Anterior cingulate cortex (tissue), 58 donors: ENCODE results near the gene BDKRB1.

Source experiments
- DNase-seq, 58 donors: peaks; one replicate each; lab custom pipeline; 2025; lab: John Stamatoyannopoulos, UW

Gene BDKRB1

GRCh38 chr14:96275177-96276112 lies 19.4 kb downstream of the BDKRB1 start:
- peak in 57 of 58 donors; percentile 11 to 87 (median 62) for DNase-seq

GRCh38 chr14:96277890-96278289 lies 21.9 kb downstream of the BDKRB1 start:
- no peak for DNase-seq

GRCh38 chr14:96279564-96279963 lies 23.6 kb downstream of the BDKRB1 start:
- no peak for DNase-seq

GRCh38 chr14:96280104-96280503 lies 24.1 kb downstream of the BDKRB1 start:
- no peak for DNase-seq

- DNase-seq: peak in 3 of 58 donors; percentile 8 to 24 (median 19)
These were observed 25.5 kb downstream of the BDKRB1 start for GRCh38 chr14:96281486-96281885.

- no peak for DNase-seq
These were observed 28.0 kb downstream of the BDKRB1 start for GRCh38 chr14:96284008-96284407.

GRCh38 chr14:96284430-96284829 lies 28.4 kb downstream of the BDKRB1 start:
- DNase-seq: no peak

- DNase-seq: no peak
These were observed 29.7 kb downstream of the BDKRB1 start for GRCh38 chr14:96285667-96286066.

- no peak for DNase-seq
These were observed 30.2 kb downstream of the BDKRB1 start for GRCh38 chr14:96286251-96286650.

GRCh38 chr14:96287856-96288255 lies 31.8 kb downstream of the BDKRB1 start:
- DNase-seq: no peak

GRCh38 chr14:96294246-96294645 lies 38.2 kb downstream of the BDKRB1 start:
- DNase-seq: no peak

- DNase-seq: no peak
These were observed 41.0 kb downstream of the BDKRB1 start for GRCh38 chr14:96297000-96297399.

GRCh38 chr14:96297997-96298515 lies 42.0 kb downstream of the BDKRB1 start:
- DNase-seq: no peak

GRCh38 chr14:96299441-96299840 lies 43.4 kb downstream of the BDKRB1 start:
- peak in 1 of 58 donors; percentile 15 for DNase-seq

GRCh38 chr14:96303981-96304380 lies 48.0 kb downstream of the BDKRB1 start:
- no peak for DNase-seq

- DNase-seq: no peak
These were observed 48.9 kb downstream of the BDKRB1 start for GRCh38 chr14:96304956-96305355.

- no peak for DNase-seq
These were observed 51.4 kb downstream of the BDKRB1 start for GRCh38 chr14:96307434-96307833.

GRCh38 chr14:96309133-96309895 lies 53.3 kb downstream of the BDKRB1 start:
- no peak for DNase-seq

- no peak for DNase-seq
These were observed 53.9 kb downstream of the BDKRB1 start for GRCh38 chr14:96309896-96310330.

- DNase-seq: no peak
These were observed 54.9 kb downstream of the BDKRB1 start for GRCh38 chr14:96310906-96311305.
